ENCODE results near the gene PUM1.

Gene PUM1

DNA sequence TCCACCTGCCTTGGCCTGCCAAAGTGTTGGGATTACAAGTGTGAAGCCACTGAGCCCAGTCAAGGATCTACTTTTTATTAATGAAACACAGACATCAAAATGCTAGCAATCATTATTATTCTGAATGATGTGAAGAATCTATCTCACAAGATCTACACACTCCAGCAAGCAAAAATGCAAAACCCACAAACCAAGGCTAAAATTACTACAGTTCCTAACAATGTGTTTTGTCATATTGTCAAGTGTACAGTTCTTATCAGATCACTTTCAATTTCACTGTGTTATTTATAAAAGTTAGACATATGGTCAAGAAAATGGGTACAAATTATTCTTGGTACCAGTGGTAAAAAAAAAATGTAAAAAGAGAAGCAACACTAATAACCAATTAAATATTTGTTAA is 95.6 kb downstream of the PUM1 start:
- TF ChIP-seq CTCF (IDR thresholded peaks at IDR 0.05; ENCODE audit: borderline replicate concordance, control extremely low read depth, extremely low read depth, insufficient read depth, missing control alignments): no peak
- in situ Hi-C loops (cut with MboI; ENCODE audit: low sequenced_read_pairs, unreplicated experiment): no loop called here
- DNase-seq (ENCODE audit: low spot score): peak; percentile 33

DNA sequence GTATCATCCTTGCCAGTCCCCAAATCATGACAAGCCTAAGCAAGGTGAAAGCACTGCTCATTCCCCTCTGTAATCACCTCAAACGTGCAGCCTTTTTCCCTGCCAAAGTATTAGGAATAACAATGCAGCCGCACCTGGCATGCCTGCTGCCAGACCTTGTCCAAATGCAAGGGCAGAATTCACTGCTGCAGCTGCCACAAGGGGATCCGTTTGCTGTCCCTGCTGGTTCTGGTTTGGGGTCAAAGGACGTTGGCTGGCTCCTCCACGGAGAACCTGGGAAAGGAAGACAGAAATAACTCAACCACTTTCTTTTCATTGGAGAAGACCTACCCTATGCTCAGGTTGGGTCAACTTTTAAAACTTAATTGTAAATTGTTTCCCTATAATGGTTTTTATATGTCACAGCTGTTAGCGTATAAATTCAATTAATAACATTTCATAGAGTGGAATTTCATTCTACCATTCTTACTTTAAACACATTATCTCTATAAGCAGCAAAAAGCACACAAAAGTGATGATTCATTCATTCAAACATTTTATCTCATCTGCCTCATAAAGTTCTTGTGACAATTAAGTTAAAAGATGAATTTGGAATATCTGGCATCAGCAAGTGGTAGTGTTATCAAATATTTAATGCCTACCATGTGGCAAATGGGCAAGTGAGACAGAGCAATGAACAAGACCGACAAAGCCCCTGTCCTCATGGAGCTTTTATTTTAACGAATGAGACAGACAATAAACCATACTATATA is 97.1 kb downstream of the PUM1 start:
- no peak for TF ChIP-seq CTCF (IDR thresholded peaks at IDR 0.05; ENCODE audit: borderline replicate concordance, control extremely low read depth, extremely low read depth, insufficient read depth, missing control alignments)
- no peak for DNase-seq (ENCODE audit: low spot score)
- in situ Hi-C loops (cut with MboI; ENCODE audit: low sequenced_read_pairs, unreplicated experiment): no loop called here

- in situ Hi-C loops (cut with MboI; ENCODE audit: low sequenced_read_pairs, unreplicated experiment): no loop called here
- no peak for DNase-seq (ENCODE audit: low spot score)
These were observed 98.7 kb downstream of the PUM1 start for GRCh38 chr1:30966690-30967369.

DNA sequence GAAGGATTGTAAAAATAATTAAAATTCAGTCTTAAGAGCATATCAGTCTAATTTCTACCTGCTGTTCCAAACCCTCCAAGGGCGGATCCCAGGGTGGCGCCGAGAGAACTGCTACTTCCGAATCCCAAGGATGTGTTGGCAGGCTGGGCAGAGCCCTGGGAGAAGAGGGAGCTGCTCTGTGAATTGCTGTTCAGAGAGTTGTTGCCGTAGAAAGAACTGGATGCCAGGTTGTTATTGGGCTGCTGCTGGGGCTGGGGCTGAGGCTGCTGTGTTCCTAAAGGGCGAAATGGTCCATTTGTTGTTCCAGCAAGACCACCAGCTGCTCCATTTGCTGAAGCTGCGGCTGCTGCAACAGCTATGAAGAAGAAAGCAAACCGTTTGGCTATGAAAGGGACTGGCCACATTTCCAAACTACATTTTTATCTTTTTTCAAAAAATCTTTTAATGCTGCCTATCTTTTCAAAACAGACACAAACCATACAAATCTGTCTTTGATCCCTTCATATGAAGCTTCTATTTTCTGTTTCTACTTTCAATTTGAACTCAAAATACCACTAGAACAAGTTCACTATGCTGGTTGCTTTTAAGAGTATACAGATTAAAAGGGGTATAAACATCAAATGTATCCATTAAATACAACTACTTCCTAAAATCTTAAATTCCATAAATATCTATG is 99.5 kb downstream of the PUM1 start:
- DNase-seq (ENCODE audit: low spot score): no peak
- no peak for TF ChIP-seq CTCF (IDR thresholded peaks at IDR 0.05; ENCODE audit: borderline replicate concordance, control extremely low read depth, extremely low read depth, insufficient read depth, missing control alignments)
- in situ Hi-C loops (cut with MboI; ENCODE audit: low sequenced_read_pairs, unreplicated experiment): no loop called here

More at GRCh38 chr1:30966690-30967369, 98.7 kb downstream of the PUM1 start:
- TF ChIP-seq CTCF (IDR thresholded peaks at IDR 0.05; ENCODE audit: borderline replicate concordance, control extremely low read depth, extremely low read depth, insufficient read depth, missing control alignments): no peak

- DNase-seq (ENCODE audit: low spot score): no peak
- no peak for TF ChIP-seq CTCF (IDR thresholded peaks at IDR 0.05; ENCODE audit: borderline replicate concordance, control extremely low read depth, extremely low read depth, insufficient read depth, missing control alignments)
- in situ Hi-C loops (cut with MboI; ENCODE audit: low sequenced_read_pairs, unreplicated experiment): no loop called here
These were observed 100.8 kb downstream of the PUM1 start for GRCh38 chr1:30964706-30965105.

- no peak for DNase-seq (ENCODE audit: low spot score)
- TF ChIP-seq CTCF (IDR thresholded peaks at IDR 0.05; ENCODE audit: borderline replicate concordance, control extremely low read depth, extremely low read depth, insufficient read depth, missing control alignments): no peak
- in situ Hi-C loops (cut with MboI; ENCODE audit: low sequenced_read_pairs, unreplicated experiment): no loop called here
These were observed 102.7 kb downstream of the PUM1 start for GRCh38 chr1:30962609-30963508.

Measured in GM13976 (cell line).